Measurements from ENCODE around the gene NUMA1.

- TF ChIP-seq RXRA (IDR thresholded peaks at IDR 0.05), result no peak
- no peak for TF ChIP-seq CTCF (IDR thresholded peaks at IDR 0.05; ENCODE audit: low read depth, low read length, missing input control)
- no peak for TF ChIP-seq TAF1 (conservative IDR thresholded peaks at IDR 0.05)
- TF ChIP-seq FOXA1 (IDR thresholded peaks at IDR 0.05), result no peak
- no peak for TF ChIP-seq REST (IDR thresholded peaks at IDR 0.05)
- TF ChIP-seq RAD21 (IDR thresholded peaks at IDR 0.05), result no peak
- TF ChIP-seq YY1 (IDR thresholded peaks at IDR 0.05), result no peak
- no peak for TF ChIP-seq HNF4A (conservative IDR thresholded peaks at IDR 0.05)
- no peak for TF ChIP-seq MAX (IDR thresholded peaks at IDR 0.05)
- no peak for TF ChIP-seq EGR1 (IDR thresholded peaks at IDR 0.05; ENCODE audit: low read depth in 2 of 2)
- TF ChIP-seq ATF3 (IDR thresholded peaks at IDR 0.05), result no peak
- no peak for TF ChIP-seq SP1 (IDR thresholded peaks at IDR 0.05)
- TF ChIP-seq GABPA (IDR thresholded peaks at IDR 0.05 in 1 of 2, conservative IDR thresholded peaks at IDR 0.05 in 1 of 2), result no peak
Measured at GRCh38 chr11:71979094-71979493, 101.2 kb downstream of the NUMA1 start.

Measured in liver (tissue), 3 donors.